ENCODE data around the gene FAM3C. TPM values are rescaled to one million over a fixed set of nuclear protein-coding genes. Genes with fewer than 3 reads are reported as not detected.
"Not testable (repeated sequence)": the region's sequence is repeated elsewhere in the genome, so short reads cannot be mapped to it uniquely, and the experiment has no call there.

The FAM3C gene
- polyA plus RNA-seq, 1 donor from 2014 or later: 61.8 TPM

DNA sequence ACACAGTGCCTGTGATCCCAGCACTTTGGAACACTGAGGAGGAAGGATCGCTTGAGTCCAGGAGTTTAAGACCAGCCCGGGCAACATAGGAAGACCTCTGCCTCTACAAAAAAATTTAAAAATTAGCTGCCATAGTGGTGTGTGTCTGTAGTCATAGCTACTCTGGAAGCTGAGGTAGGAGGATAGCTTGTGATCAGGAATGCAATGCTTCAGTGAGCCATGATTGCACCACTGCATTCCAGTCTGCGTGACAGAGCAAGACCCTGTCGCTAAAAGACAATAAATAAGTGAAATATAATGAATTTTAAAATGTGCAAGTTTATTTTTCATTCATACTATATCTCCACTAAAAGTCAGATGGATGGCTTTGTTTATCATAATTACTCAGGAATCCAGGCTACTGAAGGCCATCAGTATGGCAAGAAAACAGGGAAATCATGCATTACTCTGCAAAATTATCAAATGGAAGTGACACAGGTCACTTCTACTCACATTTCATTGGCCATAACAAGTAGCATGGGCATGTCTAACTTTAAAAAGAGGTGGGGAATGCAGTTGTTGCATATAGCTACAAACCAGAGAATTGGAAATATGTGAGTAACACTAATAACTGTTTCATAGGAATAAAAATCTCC is 32.9 kb upstream of the FAM3C start:
- no peaks in the 10 kb centered on the region for H3K9me3 ChIP-seq (ENCODE audit: low read length)
- no peak overlapping the region for H3K4me3 ChIP-seq (ENCODE audit: low read length)
- no peak overlapping the region for H2AFZ ChIP-seq (ENCODE audit: low read depth, low read length)
- no peaks in the 10 kb centered on the region for H3K27me3 ChIP-seq (ENCODE audit: insufficient read depth, low read depth, low read length)
- H3K9ac ChIP-seq (ENCODE audit: low read length): no peak overlapping the region
- no peak overlapping the region for H3K27ac ChIP-seq (ENCODE audit: low read length)
- H3K9me2 ChIP-seq (ENCODE audit: insufficient read depth, low read length): no peaks in the 10 kb centered on the region
- no peak for TF ChIP-seq EZH2 (IDR thresholded peaks at IDR 0.05; ENCODE audit: borderline replicate concordance, insufficient read depth, low read length, poor library complexity, severe bottlenecking)
- TF ChIP-seq REST (IDR thresholded peaks at IDR 0.05; ENCODE audit: borderline replicate concordance): no peak
- TF ChIP-seq SMC3 (conservative IDR thresholded peaks at IDR 0.05; ENCODE audit: poor library complexity): no peak
- no peak for TF ChIP-seq RAD21 (conservative IDR thresholded peaks at IDR 0.05)
- no peak for TF ChIP-seq TAF1 (IDR thresholded peaks at IDR 0.05; ENCODE audit: low read depth)
- no peak for TF ChIP-seq MXI1 (conservative IDR thresholded peaks at IDR 0.05; ENCODE audit: poor library complexity, severe bottlenecking)
- no peak for TF ChIP-seq CTCF (IDR thresholded peaks at IDR 0.05; ENCODE audit: poor library complexity, severe bottlenecking)
- no peak for TF ChIP-seq EP300 (conservative IDR thresholded peaks at IDR 0.05; ENCODE audit: poor library complexity, severe bottlenecking)
- no peaks in the 10 kb centered on the region for H3K79me2 ChIP-seq (replicated peaks; ENCODE audit: insufficient read depth, low read length)
- no peaks in the 10 kb centered on the region for H3F3A ChIP-seq (ENCODE audit: insufficient read depth, low read length, poor library complexity, severe bottlenecking)
- H3K4me2 ChIP-seq (ENCODE audit: low read length): no peak overlapping the region
- H4K20me1 ChIP-seq (ENCODE audit: insufficient read depth): no peaks in the 10 kb centered on the region
- no peaks in the 10 kb centered on the region for H3K36me3 ChIP-seq (ENCODE audit: insufficient read depth, low read length)

GRCh38 chr7:121421743-121422142 is 25.6 kb upstream of the FAM3C start:
- H3K9me3 ChIP-seq (ENCODE audit: low read length); H2AFZ ChIP-seq (ENCODE audit: low read depth, low read length); H3K4me2 ChIP-seq (ENCODE audit: low read length); H3K79me2 ChIP-seq (replicated peaks; ENCODE audit: insufficient read depth, low read length); H4K20me1 ChIP-seq (ENCODE audit: insufficient read depth); H3K9ac ChIP-seq (ENCODE audit: low read length); H3K4me3 ChIP-seq (ENCODE audit: low read length); H3K9me2 ChIP-seq (ENCODE audit: insufficient read depth, low read length); H3F3A ChIP-seq (ENCODE audit: insufficient read depth, low read length, poor library complexity, severe bottlenecking); H3K27ac ChIP-seq (ENCODE audit: low read length); H3K27me3 ChIP-seq (ENCODE audit: insufficient read depth, low read depth, low read length); H3K36me3 ChIP-seq (ENCODE audit: insufficient read depth, low read length): not testable (repeated sequence)

DNA sequence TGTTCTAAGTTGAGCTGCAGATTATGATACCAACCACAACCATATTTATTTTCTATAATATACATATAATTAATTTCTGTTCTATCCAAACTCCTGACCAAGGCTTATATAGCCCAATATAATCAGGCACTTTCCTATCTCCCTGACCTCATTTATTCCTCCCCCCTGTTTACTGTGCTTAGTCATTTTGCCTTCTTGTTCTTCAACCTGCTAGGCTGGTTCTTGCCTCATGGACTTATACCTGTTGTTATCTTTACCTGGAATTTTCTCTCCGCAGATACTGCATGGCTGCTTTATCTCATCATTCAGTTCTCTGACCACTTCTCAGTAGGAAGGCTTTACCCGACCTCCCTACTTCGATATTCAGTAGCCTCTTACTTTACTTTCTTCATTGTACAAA is 24.9 kb upstream of the FAM3C start:
- Histone ChIP-seq H3K9me3 (ENCODE audit: low read length) (no peaks in the 10 kb centered on the region), H3K27me3 (ENCODE audit: insufficient read depth, low read depth, low read length) (no peaks in the 10 kb centered on the region), H3K27ac (ENCODE audit: low read length) (no peak overlapping the region), H3K4me3 (ENCODE audit: low read length) (no peak overlapping the region), H4K20me1 (ENCODE audit: insufficient read depth) (no peaks in the 10 kb centered on the region), H3K9ac (ENCODE audit: low read length) (no peak overlapping the region), H3K4me2 (ENCODE audit: low read length) (no peak overlapping the region), H2AFZ (ENCODE audit: low read depth, low read length) (no peak overlapping the region), H3F3A (ENCODE audit: insufficient read depth, low read length, poor library complexity, severe bottlenecking) (no peaks in the 10 kb centered on the region), H3K79me2 (replicated peaks; ENCODE audit: insufficient read depth, low read length) (no peaks in the 10 kb centered on the region), H3K9me2 (ENCODE audit: insufficient read depth, low read length) (no peaks in the 10 kb centered on the region), H3K36me3 (ENCODE audit: insufficient read depth, low read length) (no peaks in the 10 kb centered on the region)
- no peak for TF ChIP-seq CTCF (IDR thresholded peaks at IDR 0.05; ENCODE audit: poor library complexity, severe bottlenecking)
- no peak for TF ChIP-seq RAD21 (conservative IDR thresholded peaks at IDR 0.05)
- no peak for TF ChIP-seq MXI1 (conservative IDR thresholded peaks at IDR 0.05; ENCODE audit: poor library complexity, severe bottlenecking)
- no peak for TF ChIP-seq REST (IDR thresholded peaks at IDR 0.05; ENCODE audit: borderline replicate concordance)
- TF ChIP-seq TAF1 (IDR thresholded peaks at IDR 0.05; ENCODE audit: low read depth): no peak
- no peak for TF ChIP-seq EZH2 (IDR thresholded peaks at IDR 0.05; ENCODE audit: borderline replicate concordance, insufficient read depth, low read length, poor library complexity, severe bottlenecking)
- TF ChIP-seq POLR2AphosphoS5 (IDR thresholded peaks at IDR 0.05): no peak
- TF ChIP-seq SMC3 (conservative IDR thresholded peaks at IDR 0.05; ENCODE audit: poor library complexity): no peak
- no peak for TF ChIP-seq EP300 (conservative IDR thresholded peaks at IDR 0.05; ENCODE audit: poor library complexity, severe bottlenecking)
